Measurements from ENCODE around the gene IFNAR2. TPM values are rescaled to one million over a fixed set of nuclear protein-coding genes. Genes with fewer than 3 reads are reported as not detected.

The IFNAR2 gene
- total RNA-seq, 4 donors from 2014 or later: 3.3 to 6.5 (median 3.8) TPM

DNA sequence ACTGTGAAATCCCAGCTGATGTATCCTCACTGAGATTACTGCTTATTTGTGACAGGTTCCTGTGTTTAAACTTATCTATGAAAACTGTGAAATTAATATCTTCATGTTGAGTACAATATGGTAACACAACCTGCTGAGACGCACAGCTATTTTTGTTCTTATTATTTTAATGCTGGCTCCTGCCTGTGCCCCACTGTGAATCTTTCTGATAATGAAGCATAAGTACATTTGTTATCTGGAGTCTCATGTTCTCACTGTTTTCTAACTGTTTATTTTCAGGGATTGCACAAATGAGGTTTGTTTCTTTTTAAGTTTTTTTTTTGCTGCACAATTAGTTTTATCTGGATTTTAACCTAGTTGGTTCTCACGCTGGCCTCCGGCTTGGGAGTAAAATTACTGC lies 39.9 kb upstream of the IFNAR2 start:
- no peak for TF ChIP-seq POLR2A (IDR thresholded peaks at IDR 0.05)
- Histone ChIP-seq H3K9me3 (no peaks in the 10 kb centered on the region), H3K36me3 (no peaks in the 10 kb centered on the region), H3K27me3 (peaks cover 12% of the 10 kb centered on the region), H3K4me3 (no peak overlapping the region), H3K27ac (no peak overlapping the region), H3K4me1 (no peaks in the 10 kb centered on the region)
- DNase-seq (ENCODE audit: low spot score in 2 of 2): no peak
- 76% methylated on average over 3 of the region's 3 CpGs for whole genome bisulfite sequencing

DNA sequence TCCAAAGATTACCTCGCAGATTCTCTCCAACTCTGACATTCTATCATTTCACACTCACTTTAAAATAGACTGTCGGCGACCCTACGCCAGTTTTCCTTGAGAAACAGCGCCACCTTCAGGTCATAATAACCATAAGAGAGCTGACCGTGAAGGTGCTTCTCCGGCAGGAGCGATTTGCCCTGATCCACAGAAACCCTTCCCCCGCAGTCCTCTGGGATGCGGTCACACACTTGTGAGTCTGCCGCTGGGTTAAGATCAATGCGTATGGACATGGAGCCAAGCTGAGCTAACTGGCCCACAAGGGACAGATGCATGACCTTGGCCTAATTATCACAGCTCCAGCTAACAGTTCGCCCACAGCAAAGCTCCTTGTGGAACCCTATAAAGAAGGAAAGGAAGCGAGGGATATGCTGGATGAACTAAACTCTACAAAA lies 32.8 kb upstream of the IFNAR2 start:
- Histone ChIP-seq H3K27me3 (no peaks in the 10 kb centered on the region), H3K4me3 (no peak overlapping the region), H3K36me3 (no peaks in the 10 kb centered on the region), H3K9me3 (no peaks in the 10 kb centered on the region), H3K27ac (no peak overlapping the region), H3K4me1 (peaks cover 33% of the 10 kb centered on the region)
- DNase-seq (ENCODE audit: low spot score in 2 of 2): peak in 1 of 2 donors; percentile 72
- WGBS: 16% methylated on average over 12 of the region's 14 CpGs
- no peak for TF ChIP-seq EP300 (IDR thresholded peaks at IDR 0.05)
- TF ChIP-seq, protein P1, sequence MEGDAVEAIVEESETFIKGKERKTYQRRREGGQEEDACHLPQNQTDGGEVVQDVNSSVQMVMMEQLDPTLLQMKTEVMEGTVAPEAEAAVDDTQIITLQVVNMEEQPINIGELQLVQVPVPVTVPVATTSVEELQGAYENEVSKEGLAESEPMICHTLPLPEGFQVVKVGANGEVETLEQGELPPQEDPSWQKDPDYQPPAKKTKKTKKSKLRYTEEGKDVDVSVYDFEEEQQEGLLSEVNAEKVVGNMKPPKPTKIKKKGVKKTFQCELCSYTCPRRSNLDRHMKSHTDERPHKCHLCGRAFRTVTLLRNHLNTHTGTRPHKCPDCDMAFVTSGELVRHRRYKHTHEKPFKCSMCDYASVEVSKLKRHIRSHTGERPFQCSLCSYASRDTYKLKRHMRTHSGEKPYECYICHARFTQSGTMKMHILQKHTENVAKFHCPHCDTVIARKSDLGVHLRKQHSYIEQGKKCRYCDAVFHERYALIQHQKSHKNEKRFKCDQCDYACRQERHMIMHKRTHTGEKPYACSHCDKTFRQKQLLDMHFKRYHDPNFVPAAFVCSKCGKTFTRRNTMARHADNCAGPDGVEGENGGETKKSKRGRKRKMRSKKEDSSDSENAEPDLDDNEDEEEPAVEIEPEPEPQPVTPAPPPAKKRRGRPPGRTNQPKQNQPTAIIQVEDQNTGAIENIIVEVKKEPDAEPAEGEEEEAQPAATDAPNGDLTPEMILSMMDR (IDR thresholded peaks at IDR 0.05): peak; percentile 66 to 67

DNA sequence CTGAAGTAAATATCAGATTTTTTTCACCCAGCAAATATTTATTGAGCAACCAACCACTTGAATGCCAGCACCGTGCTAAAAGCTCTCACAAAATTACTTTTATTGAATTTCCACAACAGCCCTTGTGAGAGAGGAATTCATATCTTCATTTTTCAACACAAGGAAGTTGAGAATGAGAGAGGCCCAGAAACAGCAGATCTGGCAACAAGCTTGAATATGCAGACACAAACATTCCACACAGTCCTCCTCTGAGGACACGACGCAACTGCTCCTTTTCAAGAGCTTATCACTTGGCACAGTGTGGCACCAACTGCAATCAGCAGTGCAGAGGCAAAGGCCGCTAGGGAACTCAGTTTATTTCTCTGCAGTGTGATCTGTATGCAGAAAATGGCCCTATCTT lies 32.2 kb upstream of the IFNAR2 start:
- TF ChIP-seq POLR2AphosphoS5 (IDR thresholded peaks at IDR 0.05): no peak
- no peak for TF ChIP-seq EP300 (IDR thresholded peaks at IDR 0.05)
- TF ChIP-seq POLR2A (IDR thresholded peaks at IDR 0.05): no peak
- TF ChIP-seq, protein P1 (IDR thresholded peaks at IDR 0.05): no peak
- no peak for DNase-seq (ENCODE audit: low spot score in 2 of 2)
- Histone ChIP-seq H3K36me3 (no peaks in the 10 kb centered on the region), H3K27me3 (no peaks in the 10 kb centered on the region), H3K9me3 (no peaks in the 10 kb centered on the region), H3K4me1 (peaks cover 33% of the 10 kb centered on the region), H3K4me3 (no peak overlapping the region), H3K27ac (peak overlapping the region; percentile 55)
- 54% methylated on average over 4 of the region's 4 CpGs for WGBS

DNA sequence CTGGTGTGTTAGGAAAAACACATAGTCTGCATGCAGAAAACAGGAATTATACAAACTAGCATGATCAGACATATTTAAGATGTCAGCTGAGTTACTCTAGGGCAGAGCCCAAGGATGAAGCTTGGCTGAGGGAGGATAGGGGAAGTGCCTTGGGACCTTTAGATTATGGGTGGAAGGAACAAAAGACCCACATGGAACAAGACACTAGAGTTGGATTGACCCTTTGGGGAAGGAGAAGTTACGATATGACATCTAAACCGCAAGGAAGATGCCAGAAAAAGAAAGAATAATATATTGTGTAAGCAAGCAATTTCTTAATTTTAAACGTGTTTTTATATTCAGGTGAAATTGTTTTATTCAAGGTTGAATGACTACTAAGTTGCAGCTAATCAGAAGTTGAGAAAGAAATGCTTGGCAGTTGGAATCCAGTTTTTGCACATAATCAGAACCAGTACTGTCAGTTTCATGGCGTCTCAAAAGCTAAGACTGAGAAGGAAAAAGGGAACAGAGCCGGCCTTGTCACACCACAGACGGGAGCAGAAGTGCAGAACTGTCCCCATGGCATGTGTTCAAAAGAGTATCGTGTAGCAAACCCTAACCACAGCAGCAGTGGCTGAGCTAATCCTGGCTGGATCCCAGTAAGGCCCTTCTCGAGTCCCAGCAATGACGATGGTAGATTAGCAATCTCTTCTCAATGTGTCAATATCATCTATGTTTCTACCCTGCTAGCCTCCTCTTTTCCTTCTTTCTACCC lies 31.2 kb upstream of the IFNAR2 start:
- 54% methylated on average over 9 of the region's 9 CpGs for WGBS
- peak in 1 of 2 donors; percentile 79 for DNase-seq (ENCODE audit: low spot score in 2 of 2)
- no peak overlapping the region for H3K4me3 ChIP-seq
- H3K36me3 ChIP-seq: no peaks in the 10 kb centered on the region
- H3K27ac ChIP-seq: peak overlapping the region; percentile 55
- H3K4me1 ChIP-seq: peaks cover 33% of the 10 kb centered on the region
- H3K27me3 ChIP-seq: no peaks in the 10 kb centered on the region
- TF ChIP-seq POLR2AphosphoS5 (IDR thresholded peaks at IDR 0.05) (no peak), EP300 (IDR thresholded peaks at IDR 0.05) (no peak), POLR2A (IDR thresholded peaks at IDR 0.05) (no peak)
- TF ChIP-seq, protein P1 (IDR thresholded peaks at IDR 0.05): no peak
- H3K9me3 ChIP-seq: no peaks in the 10 kb centered on the region

DNA sequence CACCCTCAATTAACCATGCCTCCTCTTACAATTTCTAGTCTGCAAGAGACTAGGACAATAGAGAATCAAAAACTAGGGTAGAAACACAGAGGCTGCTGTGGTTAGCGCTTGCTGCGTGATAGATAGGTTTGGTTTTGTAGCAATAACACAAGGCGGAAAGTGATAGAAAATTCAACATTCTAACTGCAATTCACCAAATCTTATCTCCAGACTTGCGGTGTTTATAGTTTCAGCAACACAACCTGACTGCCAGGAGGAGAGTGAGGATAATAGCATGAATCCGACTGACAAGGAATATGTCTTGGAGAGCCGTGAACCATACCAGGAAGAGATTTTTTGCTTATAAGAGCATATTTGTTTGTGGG lies 30.7 kb upstream of the IFNAR2 start:
- no peak for DNase-seq (ENCODE audit: low spot score in 2 of 2)
- Histone ChIP-seq H3K4me3 (no peak overlapping the region), H3K36me3 (no peaks in the 10 kb centered on the region), H3K27me3 (no peaks in the 10 kb centered on the region), H3K27ac (peak overlapping the region; percentile 55), H3K9me3 (no peaks in the 10 kb centered on the region), H3K4me1 (peaks cover 35% of the 10 kb centered on the region)
- WGBS: 81% methylated on average over 6 of the region's 6 CpGs
- TF ChIP-seq, protein P1 (IDR thresholded peaks at IDR 0.05): no peak
- TF ChIP-seq EP300 (IDR thresholded peaks at IDR 0.05) (no peak), POLR2AphosphoS5 (IDR thresholded peaks at IDR 0.05) (no peak), POLR2A (IDR thresholded peaks at IDR 0.05) (no peak)

All from suprapubic skin (tissue), 4 donors.